DMS53 (cell line): ENCODE measurements around the gene PSMB2.

Experiments
- DNase-seq: peaks from one replicate; lab custom pipeline; 2025; lab: John Stamatoyannopoulos, UW

The PSMB2 gene

GRCh38 chr1:35556484-35557117 lies 84.7 kb downstream of the PSMB2 start:
- DNase-seq, result peak; percentile 70

- DNase-seq, result peak; percentile 94
Measured at GRCh38 chr1:35555601-35556477, 85.5 kb downstream of the PSMB2 start.

- no peak for DNase-seq
Measured at GRCh38 chr1:35555212-35555584, 86.1 kb downstream of the PSMB2 start.

- DNase-seq, result peak; percentile 64
Measured at GRCh38 chr1:35554266-35555211, 86.8 kb downstream of the PSMB2 start.

- DNase-seq, result no peak
Measured at GRCh38 chr1:35553851-35554250, 87.5 kb downstream of the PSMB2 start.
